Measurements from ENCODE around the gene SYMPK. TPM values are rescaled to one million over a fixed set of nuclear protein-coding genes. Genes with fewer than 3 reads are reported as not detected.

Gene SYMPK
- total RNA-seq, 1 donor from 2014 or later = 114 TPM

DNA sequence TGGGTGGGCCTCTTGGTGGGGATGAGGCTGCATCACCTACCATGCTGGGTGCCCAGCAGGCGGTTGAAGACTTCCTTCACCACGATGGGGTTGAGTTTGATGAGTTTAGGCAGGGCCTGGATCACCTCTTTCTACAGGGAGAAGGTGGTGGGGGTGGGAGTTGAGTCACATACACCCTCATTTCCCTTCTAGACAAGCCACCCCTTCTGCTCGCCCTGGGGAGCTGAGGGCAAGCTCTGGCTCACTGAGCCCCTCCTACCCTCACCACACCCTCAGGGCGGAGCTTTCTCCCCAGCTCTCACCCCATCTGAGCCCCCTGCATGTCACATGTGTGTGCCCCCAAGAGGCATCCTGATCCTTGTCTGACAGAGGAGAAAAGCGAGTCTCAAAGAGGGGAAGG lies 40.2 kb downstream of the SYMPK start:
- DNase-seq (ENCODE audit: low spot score, unreplicated experiment) = no peak
- Mint-ChIP-seq H3K9me3 (ENCODE audit: low read depth) (no peaks in the 10 kb centered on the region), H3K4me1 (ENCODE audit: low read depth) (no peaks in the 10 kb centered on the region), H3K4me3 (ENCODE audit: low read depth) (no peak overlapping the region), H3K27ac (no peak overlapping the region), H3K36me3 (ENCODE audit: insufficient read depth) (peaks cover 11% of the 10 kb centered on the region), H3K27me3 (no peaks in the 10 kb centered on the region)
- TF ChIP-seq, protein P1, sequence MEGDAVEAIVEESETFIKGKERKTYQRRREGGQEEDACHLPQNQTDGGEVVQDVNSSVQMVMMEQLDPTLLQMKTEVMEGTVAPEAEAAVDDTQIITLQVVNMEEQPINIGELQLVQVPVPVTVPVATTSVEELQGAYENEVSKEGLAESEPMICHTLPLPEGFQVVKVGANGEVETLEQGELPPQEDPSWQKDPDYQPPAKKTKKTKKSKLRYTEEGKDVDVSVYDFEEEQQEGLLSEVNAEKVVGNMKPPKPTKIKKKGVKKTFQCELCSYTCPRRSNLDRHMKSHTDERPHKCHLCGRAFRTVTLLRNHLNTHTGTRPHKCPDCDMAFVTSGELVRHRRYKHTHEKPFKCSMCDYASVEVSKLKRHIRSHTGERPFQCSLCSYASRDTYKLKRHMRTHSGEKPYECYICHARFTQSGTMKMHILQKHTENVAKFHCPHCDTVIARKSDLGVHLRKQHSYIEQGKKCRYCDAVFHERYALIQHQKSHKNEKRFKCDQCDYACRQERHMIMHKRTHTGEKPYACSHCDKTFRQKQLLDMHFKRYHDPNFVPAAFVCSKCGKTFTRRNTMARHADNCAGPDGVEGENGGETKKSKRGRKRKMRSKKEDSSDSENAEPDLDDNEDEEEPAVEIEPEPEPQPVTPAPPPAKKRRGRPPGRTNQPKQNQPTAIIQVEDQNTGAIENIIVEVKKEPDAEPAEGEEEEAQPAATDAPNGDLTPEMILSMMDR (IDR thresholded peaks at IDR 0.05; ENCODE audit: unreplicated experiment) = no peak

DNA sequence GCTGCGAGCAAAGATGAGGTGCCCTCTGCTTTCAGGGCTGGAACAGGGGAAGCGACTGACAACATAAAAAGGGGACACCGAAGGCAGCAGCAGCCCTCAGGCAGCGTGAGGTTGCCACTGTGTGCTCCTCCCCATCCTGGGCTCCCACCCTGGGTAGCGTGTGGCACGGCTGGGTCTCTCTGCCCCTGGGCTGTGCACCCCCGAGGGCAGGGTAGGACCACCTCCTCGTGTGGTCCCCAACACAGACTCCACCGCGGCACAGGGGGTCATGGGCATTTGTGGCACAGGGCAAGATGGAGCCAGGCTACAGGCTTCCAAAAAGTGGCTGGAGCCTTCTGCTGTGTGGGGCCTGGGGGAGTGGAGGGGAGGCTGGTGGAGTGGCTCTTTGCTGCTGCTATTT lies 41.4 kb downstream of the SYMPK start:
- Mint-ChIP-seq H3K4me1 (ENCODE audit: low read depth) (peaks cover 2% of the 10 kb centered on the region), H3K9me3 (ENCODE audit: low read depth) (no peaks in the 10 kb centered on the region), H3K27ac (no peak overlapping the region), H3K36me3 (ENCODE audit: insufficient read depth) (peaks cover 8% of the 10 kb centered on the region), H3K27me3 (no peaks in the 10 kb centered on the region), H3K4me3 (ENCODE audit: low read depth) (no peak overlapping the region)
- TF ChIP-seq, protein P1 (IDR thresholded peaks at IDR 0.05; ENCODE audit: unreplicated experiment) = no peak
- DNase-seq (ENCODE audit: low spot score, unreplicated experiment) = no peak

DNA sequence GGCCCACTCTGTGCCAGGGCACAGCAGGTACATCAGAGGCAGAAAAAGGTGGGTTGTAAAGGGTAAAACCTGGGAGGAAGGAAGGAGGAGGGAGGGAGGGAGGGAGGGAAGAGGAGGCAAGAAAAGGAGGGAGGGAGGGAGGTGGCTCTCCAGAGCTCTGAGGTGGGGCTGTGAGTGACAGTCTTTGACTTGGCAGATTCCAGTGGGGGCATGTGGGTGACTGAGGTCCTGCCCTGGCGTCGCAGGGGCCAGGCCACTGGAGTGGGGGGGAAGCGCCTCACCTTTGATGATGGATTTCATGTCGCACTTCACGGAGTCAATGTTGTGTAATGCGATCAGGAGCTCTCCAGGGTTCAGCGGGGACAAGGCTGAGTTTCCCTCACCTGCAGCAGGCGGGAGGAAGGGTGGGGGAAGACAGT lies 41.8 kb downstream of the SYMPK start:
- H3K4me3 Mint-ChIP-seq (ENCODE audit: low read depth) = no peak overlapping the region
- no peaks in the 10 kb centered on the region for H3K27me3 Mint-ChIP-seq
- TF ChIP-seq, protein P1 (IDR thresholded peaks at IDR 0.05; ENCODE audit: unreplicated experiment) = no peak
- H3K36me3 Mint-ChIP-seq (ENCODE audit: insufficient read depth) = peaks cover 8% of the 10 kb centered on the region
- H3K9me3 Mint-ChIP-seq (ENCODE audit: low read depth) = no peaks in the 10 kb centered on the region
- H3K27ac Mint-ChIP-seq = no peak overlapping the region
- no peak for DNase-seq (ENCODE audit: low spot score, unreplicated experiment)
- peaks cover 2% of the 10 kb centered on the region for H3K4me1 Mint-ChIP-seq (ENCODE audit: low read depth)

DNA sequence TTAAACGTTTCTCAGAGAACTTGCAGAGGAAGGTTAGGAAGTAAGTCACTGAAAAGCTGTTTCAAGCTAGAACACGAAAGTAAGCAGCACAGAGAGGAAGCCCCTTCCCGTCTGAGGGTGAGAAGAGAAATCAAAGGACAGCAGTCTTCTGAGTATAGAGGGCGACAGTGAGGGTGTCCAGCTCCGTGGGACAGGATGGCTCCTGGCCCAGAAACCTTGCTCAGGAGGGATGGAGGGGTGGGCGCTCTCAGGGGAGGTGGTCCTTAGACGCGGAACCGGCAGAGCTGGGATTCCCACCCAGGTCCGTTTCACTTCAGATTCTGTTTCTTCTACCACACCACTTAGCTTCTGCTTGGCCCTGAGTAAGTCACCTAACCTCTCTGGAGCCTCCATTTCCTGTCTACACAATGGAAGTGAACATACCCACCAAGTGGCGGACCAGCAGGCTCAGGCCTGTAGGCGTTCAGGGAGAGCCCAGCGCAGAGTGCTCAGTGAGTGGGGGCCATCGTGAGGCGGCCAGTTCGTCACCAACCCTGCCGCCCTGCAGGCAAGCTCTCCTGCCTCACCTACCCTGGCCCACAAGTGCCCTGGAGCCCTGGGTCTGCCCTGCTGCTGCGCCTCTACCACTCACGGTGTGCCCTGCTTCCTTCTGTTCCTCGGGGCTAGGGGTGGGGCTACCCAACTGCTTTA lies 42.4 kb downstream of the SYMPK start:
- no peak overlapping the region for H3K27ac Mint-ChIP-seq
- H3K36me3 Mint-ChIP-seq (ENCODE audit: insufficient read depth) = peaks cover 6% of the 10 kb centered on the region
- TF ChIP-seq, protein P1 (IDR thresholded peaks at IDR 0.05; ENCODE audit: unreplicated experiment) = no peak
- no peaks in the 10 kb centered on the region for H3K27me3 Mint-ChIP-seq
- DNase-seq (ENCODE audit: low spot score, unreplicated experiment) = no peak
- no peak overlapping the region for H3K4me3 Mint-ChIP-seq (ENCODE audit: low read depth)
- H3K9me3 Mint-ChIP-seq (ENCODE audit: low read depth) = no peaks in the 10 kb centered on the region
- peaks cover 2% of the 10 kb centered on the region for H3K4me1 Mint-ChIP-seq (ENCODE audit: low read depth)

DNA sequence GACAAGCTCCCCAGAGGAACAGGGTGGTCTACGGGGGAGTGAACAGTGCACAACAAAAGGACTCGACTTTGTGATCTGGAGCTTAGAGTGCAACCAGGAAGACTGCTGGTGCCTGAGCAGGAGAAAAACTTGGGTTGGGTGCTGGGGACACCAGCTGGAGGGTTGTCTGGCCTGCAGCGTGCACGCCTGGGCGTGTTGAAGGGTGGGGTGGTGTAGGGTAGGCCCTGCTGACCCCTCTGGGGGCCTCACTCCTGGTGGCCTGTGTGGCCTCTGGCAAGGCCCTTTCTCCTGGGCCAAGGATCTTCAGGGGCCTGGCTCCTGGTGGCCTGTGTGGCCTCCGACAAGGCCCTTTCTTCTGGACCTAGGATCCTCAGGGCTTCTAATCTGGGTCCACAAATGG lies 43.2 kb downstream of the SYMPK start:
- H3K4me1 Mint-ChIP-seq (ENCODE audit: low read depth) = peaks cover 2% of the 10 kb centered on the region
- H3K4me3 Mint-ChIP-seq (ENCODE audit: low read depth) = no peak overlapping the region
- TF ChIP-seq, protein P1 (IDR thresholded peaks at IDR 0.05; ENCODE audit: unreplicated experiment) = no peak
- peaks cover 6% of the 10 kb centered on the region for H3K36me3 Mint-ChIP-seq (ENCODE audit: insufficient read depth)
- no peak for DNase-seq (ENCODE audit: low spot score, unreplicated experiment)
- no peaks in the 10 kb centered on the region for H3K9me3 Mint-ChIP-seq (ENCODE audit: low read depth)
- H3K27ac Mint-ChIP-seq = no peak overlapping the region
- no peaks in the 10 kb centered on the region for H3K27me3 Mint-ChIP-seq

Data from progenitor cell of endocrine pancreas (in vitro differentiated cells).